ENCODE measurements around the gene ABCA4. TPM values are rescaled to one million over a fixed set of nuclear protein-coding genes. Genes with fewer than 3 reads are reported as not detected.
A peak's percentile ranks its signal among the peaks of the same experiment; 100 is the strongest.

Gene ABCA4
- total RNA-seq, 8 experiments from 2014 or later, result 0.11 to 10.1 (median 0.92) TPM

- peaks cover 7 to 10% of the 10 kb centered on the region in 2 donors for H3K4me1 ChIP-seq (replicated peaks in 1 of 2)
- no peak overlapping the region for H3K4me3 ChIP-seq
- ATAC-seq (replicated peaks in 6 of 8), result no peak
- in situ Hi-C loops (cut with MboI; ENCODE audit: low pct_unique_long_range_greater_than_20kb in 2 of 9, low sequenced_read_pairs in 9 of 9, unreplicated experiment in 9 of 9), result no loop called here
- H3K27ac ChIP-seq, result no peak overlapping the region
Observed at GRCh38 chr1:94084085-94084484, 36.9 kb downstream of the ABCA4 start.

DNA sequence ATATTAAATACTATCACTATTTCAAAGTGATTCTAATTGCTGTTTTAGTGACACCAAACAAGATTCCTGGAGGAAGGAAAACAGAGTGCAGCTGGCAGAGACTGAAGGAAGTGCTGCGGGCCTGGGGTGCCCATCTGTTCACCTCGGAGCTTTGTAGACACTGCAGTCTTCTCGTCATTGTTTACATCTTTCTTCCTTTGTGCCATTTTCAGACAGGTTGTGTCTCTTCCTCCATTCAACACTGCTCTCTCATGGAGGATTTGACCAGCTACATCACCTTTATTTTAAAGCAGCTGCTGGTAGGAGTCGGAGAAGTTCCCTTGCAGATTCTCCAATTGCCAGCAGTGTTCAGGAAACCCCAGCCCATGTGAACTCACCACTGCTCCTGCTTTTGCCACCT, 37.3 kb downstream of the ABCA4 start:
- WGBS, 10 experiments, result 30 to 100% (median 69%) methylated on average over 1 to 4 of the region's 4 CpGs
- Histone ChIP-seq H3K4me3 (no peak overlapping the region), H3K27ac (no peak overlapping the region), H3K4me1 (replicated peaks in 1 of 2) (peaks cover 11 to 14% of the 10 kb centered on the region in 2 donors)
- no peak for ATAC-seq (replicated peaks in 6 of 8)
- in situ Hi-C loops (cut with MboI; ENCODE audit: low pct_unique_long_range_greater_than_20kb in 2 of 9, low sequenced_read_pairs in 9 of 9, unreplicated experiment in 9 of 9), result no loop called here

GRCh38 chr1:94081566-94082344, 39.2 kb downstream of the ABCA4 start:
- peaks cover 16 to 18% of the 10 kb centered on the region in 2 donors for H3K4me1 ChIP-seq (replicated peaks in 1 of 2)
- 20 to 96% (median 77%) methylated on average over 1 to 7 of the region's 7 CpGs for WGBS, 10 experiments
- no peak overlapping the region for H3K27ac ChIP-seq

GRCh38 chr1:94079989-94080388, 41.0 kb downstream of the ABCA4 start:
- Histone ChIP-seq H3K4me1 (replicated peaks in 1 of 2) (peaks cover 16 to 18% of the 10 kb centered on the region in 2 donors), H3K4me3 (no peak overlapping the region), H3K27ac (no peak overlapping the region)
- no peak for ATAC-seq (replicated peaks in 6 of 8)
- WGBS, 10 experiments, result 80 to 100% (median 96%) methylated on average over 1 to 3 of the region's 3 CpGs; no CpG with 5 or more reads in 2 of the 10 experiments
- in situ Hi-C loops (cut with MboI; ENCODE audit: low pct_unique_long_range_greater_than_20kb in 2 of 9, low sequenced_read_pairs in 9 of 9, unreplicated experiment in 9 of 9), result no loop called here

More at GRCh38 chr1:94081566-94082344, 39.2 kb downstream of the ABCA4 start:
- in situ Hi-C loops (cut with MboI; ENCODE audit: low pct_unique_long_range_greater_than_20kb in 2 of 9, low sequenced_read_pairs in 9 of 9, unreplicated experiment in 9 of 9), result no loop called here
- no peak overlapping the region for H3K4me3 ChIP-seq
- peak in 7 of 8 experiments; percentile 30 to 87 (median 74) for ATAC-seq (replicated peaks in 6 of 8)

GRCh38 chr1:94079080-94079940, 41.6 kb downstream of the ABCA4 start:
- peak in 5 of 8 experiments; percentile 57 to 79 (median 75) for ATAC-seq (replicated peaks in 6 of 8)
- WGBS, 10 experiments, result 39 to 83% (median 55%) methylated on average over 1 to 6 of the region's 6 CpGs; no CpG with 5 or more reads in 2 of the 10 experiments
- H3K4me3 ChIP-seq, result no peak overlapping the region
- H3K4me1 ChIP-seq (replicated peaks in 1 of 2), result peaks cover 16 to 18% of the 10 kb centered on the region in 2 donors
- no peak overlapping the region for H3K27ac ChIP-seq
- in situ Hi-C loops (cut with MboI; ENCODE audit: low pct_unique_long_range_greater_than_20kb in 2 of 9, low sequenced_read_pairs in 9 of 9, unreplicated experiment in 9 of 9), result no loop called here

GRCh38 chr1:94072840-94073522, 48.0 kb downstream of the ABCA4 start:
- no peak overlapping the region for H3K4me3 ChIP-seq
- in situ Hi-C loops (cut with MboI; ENCODE audit: low pct_unique_long_range_greater_than_20kb in 2 of 9, low sequenced_read_pairs in 9 of 9, unreplicated experiment in 9 of 9), result loop anchor here in 7 of 9 experiments (25.0 kb wide), 6 partner anchors 89 to 739 kb away; partner anchors contain the start of genes ARHGAP29 (in 4 of the 7) and SLC44A3 (in 1 of the 7)
- WGBS, 10 experiments, result 70 to 100% (median 84%) methylated on average over 1 to 7 of the region's 7 CpGs; no CpG with 5 or more reads in 2 of the 10 experiments

GRCh38 chr1:94071976-94072375, 49.0 kb downstream of the ABCA4 start:
- in situ Hi-C loops (cut with MboI; ENCODE audit: low pct_unique_long_range_greater_than_20kb in 2 of 9, low sequenced_read_pairs in 9 of 9, unreplicated experiment in 9 of 9), result loop anchor here in 7 of 9 experiments (25.0 kb wide), 6 partner anchors 90 to 740 kb away; partner anchors contain the start of genes ARHGAP29 (in 4 of the 7) and SLC44A3 (in 1 of the 7)
- WGBS, 10 experiments, result 17 to 92% (median 76%) methylated on average over 1 to 2 of the region's 2 CpGs; no CpG with 5 or more reads in 1 of the 10 experiments
- Histone ChIP-seq H3K4me3 (no peak overlapping the region), H3K4me1 (replicated peaks in 1 of 2) (peaks cover 35 to 36% of the 10 kb centered on the region in 2 donors), H3K27ac (no peak overlapping the region)
- peak in 3 of 8 experiments; percentile 25 to 61 (median 49) for ATAC-seq (replicated peaks in 6 of 8)

More at GRCh38 chr1:94072840-94073522, 48.0 kb downstream of the ABCA4 start:
- Histone ChIP-seq H3K27ac (no peak overlapping the region), H3K4me1 (replicated peaks in 1 of 2) (peaks cover 35 to 36% of the 10 kb centered on the region in 2 donors)
- peak in 4 of 8 experiments; percentile 15 to 26 (median 20) for ATAC-seq (replicated peaks in 6 of 8)

DNA sequence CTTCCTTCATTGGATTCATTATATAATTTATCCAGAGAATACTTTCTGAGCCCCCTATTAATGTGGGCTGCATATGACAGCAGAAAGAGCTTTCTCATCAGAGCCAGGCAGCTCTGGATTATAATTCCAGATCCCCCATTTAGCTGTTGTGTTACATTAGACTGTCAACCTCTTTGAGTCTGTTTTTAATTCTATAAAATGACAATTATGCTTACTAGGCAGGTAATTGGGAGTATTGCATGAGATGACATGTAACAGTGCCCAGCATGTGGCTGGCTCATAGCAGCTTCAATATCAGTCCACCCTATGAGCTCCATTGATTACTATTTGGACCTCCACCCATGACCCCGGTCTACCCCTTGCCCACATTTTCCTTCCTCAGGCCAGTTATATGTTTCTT, 49.6 kb downstream of the ABCA4 start:
- WGBS, 10 experiments, result 20 to 100% (median 88%) methylated on average over 1 of the region's 1 CpG; no CpG with 5 or more reads in 2 of the 10 experiments
- in situ Hi-C loops (cut with MboI; ENCODE audit: low pct_unique_long_range_greater_than_20kb in 2 of 9, low sequenced_read_pairs in 9 of 9, unreplicated experiment in 9 of 9), result loop anchor here in 7 of 9 experiments (25.0 kb wide), 6 partner anchors 91 to 741 kb away; partner anchors contain the start of genes ARHGAP29 (in 4 of the 7) and SLC44A3 (in 1 of the 7)

GRCh38 chr1:94070865-94071264, 50.1 kb downstream of the ABCA4 start:
- peak overlapping the region in 1 of 2 donors; percentile 5 for H3K27ac ChIP-seq
- in situ Hi-C loops (cut with MboI; ENCODE audit: low pct_unique_long_range_greater_than_20kb in 2 of 9, low sequenced_read_pairs in 9 of 9, unreplicated experiment in 9 of 9), result loop anchor here in 7 of 9 experiments (25.0 kb wide), 6 partner anchors 91 to 741 kb away; partner anchors contain the start of genes ARHGAP29 (in 4 of the 7) and SLC44A3 (in 1 of the 7)
- H3K4me1 ChIP-seq (replicated peaks in 1 of 2), result peaks cover 35 to 36% of the 10 kb centered on the region in 2 donors
- H3K4me3 ChIP-seq, result no peak overlapping the region
- ATAC-seq (replicated peaks in 6 of 8), result peak in 6 of 8 experiments; percentile 12 to 85 (median 44)
- WGBS, 10 experiments, result 69 to 93% (median 84%) methylated on average over 2 to 3 of the region's 3 CpGs; no CpG with 5 or more reads in 2 of the 10 experiments

More for the DNA sequence above, 49.6 kb downstream of the ABCA4 start:
- Histone ChIP-seq H3K4me1 (replicated peaks in 1 of 2) (peaks cover 35 to 36% of the 10 kb centered on the region in 2 donors), H3K4me3 (no peak overlapping the region), H3K27ac (no peak overlapping the region)
- ATAC-seq (replicated peaks in 6 of 8), result no peak

DNA sequence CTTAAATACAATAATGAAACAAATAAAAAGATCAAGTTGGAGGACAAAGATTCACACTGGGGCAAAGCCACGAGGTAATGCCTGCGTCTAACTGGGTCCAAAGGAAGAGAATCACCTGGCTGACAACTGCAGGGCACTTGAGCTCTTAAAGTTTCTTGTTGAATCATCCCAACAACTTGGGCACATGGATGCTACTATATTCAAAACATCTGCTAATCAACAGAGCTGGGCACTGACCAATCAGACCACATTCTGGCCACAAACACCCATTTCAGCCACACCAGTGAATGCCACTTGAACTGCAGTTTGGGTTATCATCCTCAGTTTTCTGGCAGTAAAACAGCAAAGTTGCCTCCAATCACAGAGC, 51.0 kb downstream of the ABCA4 start:
- 20 to 85% (median 60%) methylated on average over 1 to 2 of the region's 2 CpGs; no CpG with 5 or more reads in 1 of the 10 experiments for WGBS, 10 experiments
- H3K4me3 ChIP-seq, result no peak overlapping the region
- in situ Hi-C loops (cut with MboI; ENCODE audit: low pct_unique_long_range_greater_than_20kb in 2 of 9, low sequenced_read_pairs in 9 of 9, unreplicated experiment in 9 of 9), result loop anchor here in 7 of 9 experiments (10.0 to 25.0 kb wide), 7 partner anchors 92 to 742 kb away; partner anchors contain the start of genes ARHGAP29 (in 4 of the 7) and SLC44A3 (in 1 of the 7)
- no peak overlapping the region for H3K27ac ChIP-seq
- no peak for ATAC-seq (replicated peaks in 6 of 8)
- peaks cover 35 to 36% of the 10 kb centered on the region in 2 donors for H3K4me1 ChIP-seq (replicated peaks in 1 of 2)

- H3K27ac ChIP-seq, result no peak overlapping the region
- peak in 6 of 8 experiments; percentile 20 to 82 (median 52) for ATAC-seq (replicated peaks in 6 of 8)
- 36 to 85% (median 65%) methylated on average over 1 to 15 of the region's 16 CpGs for WGBS, 10 experiments
- H3K4me1 ChIP-seq (replicated peaks in 1 of 2), result peaks cover 35 to 36% of the 10 kb centered on the region in 2 donors
- H3K4me3 ChIP-seq, result no peak overlapping the region
- in situ Hi-C loops (cut with MboI; ENCODE audit: low pct_unique_long_range_greater_than_20kb in 2 of 9, low sequenced_read_pairs in 9 of 9, unreplicated experiment in 9 of 9), result loop anchor here in 7 of 9 experiments (10.0 to 25.0 kb wide), 7 partner anchors 93 to 743 kb away; partner anchors contain the start of genes ARHGAP29 (in 4 of the 7) and SLC44A3 (in 1 of the 7)
Observed at GRCh38 chr1:94068999-94069918, 51.7 kb downstream of the ABCA4 start.

Measured in motor neuron (in vitro differentiated cells).